H9 (cell line): ENCODE measurements around the gene PIAS4. TPM values are rescaled to one million over a fixed set of nuclear protein-coding genes. Genes with fewer than 3 reads are reported as not detected.

ENCODE experiments used
- DNase-seq: peaks from one replicate; pipeline ENCODE4 v3.0.0-alpha.2; 2017
- H2AFZ ChIP-seq: one replicate; pipeline ENCODE4 v1.6.1; 2013; ENCODE audit warnings: mild to moderate bottlenecking, low read length, control low read depth, moderate library complexity
- H2AK5ac ChIP-seq: 2 replicates; pipeline ENCODE4 v1.6.1; 2013; ENCODE audit warnings: low read length, control low read depth, mixed read lengths; ENCODE audit not compliant: insufficient read length
- H2BK120ac ChIP-seq: one replicate; pipeline ENCODE4 v1.6.1; 2013; ENCODE audit warnings: low read depth, mild to moderate bottlenecking, low read length, control low read depth, inconsistent platforms; ENCODE audit not compliant: poor library complexity, severe bottlenecking
- H2BK12ac ChIP-seq: 2 replicates; pipeline ENCODE4 v1.6.1; 2013; ENCODE audit warnings: low read length, control low read depth, mixed read lengths, low read depth; ENCODE audit not compliant: insufficient read length
- H2BK15ac ChIP-seq: 2 replicates; pipeline ENCODE4 v1.6.1; 2013; ENCODE audit warnings: low read depth, low read length, control low read depth
- H2BK20ac ChIP-seq: one replicate; pipeline ENCODE4 v1.6.1; 2013; ENCODE audit warnings: low read depth, mild to moderate bottlenecking, low read length, control low read depth, inconsistent platforms; ENCODE audit not compliant: poor library complexity, severe bottlenecking
- H2BK5ac ChIP-seq: 2 replicates; pipeline ENCODE4 v1.6.1; 2013; ENCODE audit warnings: low read length, control low read depth, mixed read lengths; ENCODE audit not compliant: insufficient read length
- H3K14ac ChIP-seq: 2 replicates; pipeline ENCODE4 v1.6.1; 2013; ENCODE audit warnings: low read length, control low read depth; ENCODE audit not compliant: insufficient read depth
- H3K18ac ChIP-seq: 2 replicates; pipeline ENCODE4 v1.6.1; 2013; ENCODE audit warnings: low read depth, mild to moderate bottlenecking, mixed read lengths, low read length, control low read depth; ENCODE audit not compliant: insufficient read length
- H3K23ac ChIP-seq: 2 replicates; pipeline ENCODE4 v1.6.1; 2013; ENCODE audit warnings: low read length, control low read depth, mixed read lengths, low read depth; ENCODE audit not compliant: insufficient read length
- H3K23me2 ChIP-seq: 2 replicates; pipeline ENCODE4 v1.6.1; 2013; ENCODE audit warnings: low read depth, mild to moderate bottlenecking, mixed read lengths, low read length, control low read depth; ENCODE audit not compliant: insufficient read length, poor library complexity, severe bottlenecking
- H3K27ac ChIP-seq: 2 replicates; pipeline ENCODE4 v1.5.1; 2013; ENCODE audit warnings: low read length, control low read depth, mixed read lengths, low read depth; ENCODE audit not compliant: insufficient read length
- H3K27me3 ChIP-seq: 2 replicates; pipeline ENCODE4 v1.6.1; 2013; ENCODE audit warnings: low read length, control low read depth, inconsistent platforms; ENCODE audit not compliant: insufficient read depth
- H3K4ac ChIP-seq: 2 replicates; pipeline ENCODE4 v1.6.1; 2013; ENCODE audit warnings: low read depth, mild to moderate bottlenecking, control low read depth, inconsistent platforms, low read length, moderate library complexity
- H3K4me1 ChIP-seq: 2 replicates; pipeline ENCODE4 v1.6.1; 2013; ENCODE audit warnings: low read length, control low read depth, inconsistent platforms; ENCODE audit not compliant: insufficient read depth
- H3K4me2 ChIP-seq: 2 replicates; pipeline ENCODE4 v1.6.1; 2013; ENCODE audit warnings: low read length, control low read depth, mixed read lengths; ENCODE audit not compliant: insufficient read length, insufficient read depth
- H3K56ac ChIP-seq: 2 replicates; pipeline ENCODE4 v1.6.1; 2013; ENCODE audit warnings: low read depth, mild to moderate bottlenecking, mixed read lengths, low read length, control low read depth; ENCODE audit not compliant: insufficient read length
- H3K79me1 ChIP-seq: 2 replicates; pipeline ENCODE4 v1.6.1; 2013; ENCODE audit warnings: low read depth, mild to moderate bottlenecking, moderate library complexity, low read length, control low read depth, inconsistent platforms; ENCODE audit not compliant: insufficient read depth, poor library complexity, severe bottlenecking
- H3K79me2 ChIP-seq: 2 replicates; pipeline ENCODE4 v1.6.1; 2013; ENCODE audit warnings: low read length, control low read depth, inconsistent platforms; ENCODE audit not compliant: insufficient read depth
- H3K9ac ChIP-seq: 2 replicates; pipeline ENCODE4 v1.6.1; 2013; ENCODE audit warnings: low read length, control low read depth, mixed read lengths; ENCODE audit not compliant: insufficient read length; ENCODE audit errors: extremely low read depth
- H3K9me3 ChIP-seq: one replicate; pipeline ENCODE4 v1.6.1; 2013; ENCODE audit warnings: low read depth, low read length, inconsistent platforms; ENCODE audit not compliant: control insufficient read depth
- H3T11ph ChIP-seq: one replicate; pipeline ENCODE4 v1.6.1; 2013; ENCODE audit warnings: mild to moderate bottlenecking, low read length, control low read depth, inconsistent platforms
- H4K20me1 ChIP-seq: one replicate; pipeline ENCODE4 v1.6.1; 2013; ENCODE audit not compliant: control insufficient read depth, insufficient read length, insufficient read depth
- H4K5ac ChIP-seq: 2 replicates; pipeline ENCODE4 v1.6.1; 2013; ENCODE audit warnings: low read depth, mild to moderate bottlenecking, mixed read lengths, low read length, control low read depth; ENCODE audit not compliant: insufficient read length
- H4K8ac ChIP-seq: replicated peaks from 2 replicates; pipeline ENCODE4 v1.6.1; 2013; ENCODE audit warnings: low read length, control low read depth, mixed read lengths, low read depth; ENCODE audit not compliant: insufficient read length
- H4K91ac ChIP-seq: 2 replicates; pipeline ENCODE4 v1.6.1; 2013; ENCODE audit warnings: low read depth, mild to moderate bottlenecking, moderate library complexity, mixed read lengths, low read length, control low read depth; ENCODE audit not compliant: insufficient read length
- H3K27ac Mint-ChIP-seq, 3 experiments: 2 replicates in 2 of 3; 3 replicates in 1 of 3; pipeline ENCODE4 v1.8.0; 2020 to 2021; ENCODE audit warnings: mixed read lengths in 3 of 3, mild to moderate bottlenecking in 1 of 3, moderate library complexity in 1 of 3
- H3K27me3 Mint-ChIP-seq: 2 replicates; pipeline ENCODE4 v1.8.0; 2021; ENCODE audit warnings: low read depth, mild to moderate bottlenecking, moderate library complexity, mixed read lengths
- H3K36me3 Mint-ChIP-seq, 3 experiments: 2 replicates in 2 of 3; 3 replicates in 1 of 3; pipeline ENCODE4 v1.8.0; 2020 to 2021; ENCODE audit warnings: low read depth in 3 of 3, mixed read lengths in 3 of 3; ENCODE audit not compliant: insufficient read depth in 1 of 3
- H3K4me1 Mint-ChIP-seq, 2 experiments: 2 replicates each; pipeline ENCODE4 v1.8.0; 2020; ENCODE audit warnings: mixed read lengths in 2 of 2
- H3K4me3 Mint-ChIP-seq, 2 experiments: 2 replicates in 1 of 2; 3 replicates in 1 of 2; pipeline ENCODE4 v1.8.0; 2020 to 2021; ENCODE audit warnings: mild to moderate bottlenecking in 2 of 2, mixed read lengths in 2 of 2, moderate library complexity in 1 of 2
- H3K9me3 Mint-ChIP-seq, 2 experiments: 2 replicates in 1 of 2; 3 replicates in 1 of 2; pipeline ENCODE4 v1.8.0; 2020; ENCODE audit warnings: mild to moderate bottlenecking in 2 of 2, mixed read lengths in 2 of 2, moderate library complexity in 1 of 2
- CTCF ChIP-seq: fragments of 200-600 bp; sonication (generic); conservative IDR thresholded peaks from 3 replicates; pipeline ENCODE4 v1.8.0; 2021; ENCODE audit warnings: antibody characterized with exemption, mild to moderate bottlenecking
- WGBS: extraction: QIAGEN DNeasy Blood & Tissue Kit; methylation state at CpG from one replicate; pipeline ENCODE4 v1.1.7; 2013; ENCODE audit warnings: missing lambda C conversion rate, low lambda C conversion rate, mixed read lengths; ENCODE audit not compliant: insufficient read length; ENCODE audit errors: extremely low coverage; 5-methylcytosine and 5-hydroxymethylcytosine counted together
- total RNA-seq: library from RNA; stranded (reverse); gene quantifications from 2 replicates; pipeline ENCODE4 v1.2.1, GENCODE V29; 2021

PIAS4 gene
- total RNA-seq, 1 experiment from 2014 or later, result 52.0 TPM

- H3K4me2 ChIP-seq, result no peak overlapping the region
- no peak overlapping the region for H3K4ac ChIP-seq
- no CpG with 5 or more reads among the region's 60 CpGs for WGBS
- H3K14ac ChIP-seq, result no peak overlapping the region
- H3K18ac ChIP-seq, result no peak overlapping the region
- H3K4me1 ChIP-seq, result peaks cover 2% of the 10 kb centered on the region; the same call in 1 of the 2 replicates
- H2BK15ac ChIP-seq, result no peak overlapping the region
- H3K56ac ChIP-seq, result no peak overlapping the region
- no peak overlapping the region for H4K91ac ChIP-seq
- peaks cover 37 to 86% (median 77%) of the 10 kb centered on the region in 3 experiments; a peak in 6 of 7 replicates for H3K36me3 Mint-ChIP-seq
- H3K27ac ChIP-seq, result no peak overlapping the region
- H3K4me1 Mint-ChIP-seq, result peaks cover 16 to 22% of the 10 kb centered on the region in 2 experiments
- no peak overlapping the region for H2BK20ac ChIP-seq
- no peak overlapping the region for H2BK12ac ChIP-seq
- H3K23ac ChIP-seq, result no peak overlapping the region
- H4K8ac ChIP-seq, result no peak overlapping the region
- H3K27me3 ChIP-seq, result no peaks in the 10 kb centered on the region
- no peaks in the 10 kb centered on the region for H4K20me1 ChIP-seq
- no peaks in the 10 kb centered on the region for H3K9me3 Mint-ChIP-seq
- H3K79me2 ChIP-seq, result peaks cover 11% of the 10 kb centered on the region; the same call in 1 of the 2 replicates
- no peak for TF ChIP-seq CTCF
- no peaks in the 10 kb centered on the region for H3K27me3 Mint-ChIP-seq
- no peak overlapping the region for H3T11ph ChIP-seq
- no peak overlapping the region for H3K4me3 Mint-ChIP-seq
- no peak overlapping the region for H3K9ac ChIP-seq
- H3K9me3 ChIP-seq, result no peaks in the 10 kb centered on the region
- no peak for DNase-seq
- H3K27ac Mint-ChIP-seq, result peak overlapping the region in 1 of 3 experiments; percentile 68; a peak in 2 of 7 replicates
- H2AK5ac ChIP-seq, result no peak overlapping the region
- H3K79me1 ChIP-seq, result peaks cover 7% of the 10 kb centered on the region
- no peak overlapping the region for H2AFZ ChIP-seq
- H2BK5ac ChIP-seq, result no peak overlapping the region
- H4K5ac ChIP-seq, result no peak overlapping the region
- no peak overlapping the region for H2BK120ac ChIP-seq
- peaks cover 2% of the 10 kb centered on the region for H3K23me2 ChIP-seq
Measured at GRCh38 chr19:3964256-3965194, 43.0 kb upstream of the PIAS4 start.
